HG02678 (cell line): Measurements from ENCODE around the gene BHLHE40.
A peak's percentile ranks its signal among the peaks of the same experiment; 100 is the strongest.
"Not testable (repeated sequence)": the region's sequence is repeated elsewhere in the genome, so short reads cannot be mapped to it uniquely, and the experiment has no call there.

Experiments used
- ATAC-seq: cut with Tn5 transposase; IDR thresholded peaks from one replicate; pipeline ENCODE4 v1.9.1; 2021; ENCODE audit warnings: mild to moderate bottlenecking, moderate library complexity; ENCODE audit not compliant: unreplicated experiment

The BHLHE40 gene

DNA sequence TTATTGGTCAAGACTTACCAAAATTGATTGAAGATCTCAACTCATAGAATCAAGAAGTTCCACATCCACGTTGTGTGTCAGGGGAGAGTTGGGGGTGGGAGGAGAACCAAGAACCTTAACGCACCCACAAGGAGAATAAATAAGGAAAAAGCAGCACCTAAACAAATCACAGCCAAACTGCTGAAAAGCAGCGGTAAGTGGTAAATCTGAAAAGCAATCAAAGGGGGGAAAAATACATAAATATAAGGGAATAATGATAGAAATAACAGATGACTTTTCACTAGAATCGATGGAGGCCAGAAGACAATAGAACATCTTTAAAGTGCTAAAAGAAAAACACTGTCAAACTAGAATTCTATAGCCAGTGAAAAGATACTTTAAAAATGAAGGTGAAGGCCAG is 20.1 kb upstream of the BHLHE40 start:
- ATAC-seq, result no peak

DNA sequence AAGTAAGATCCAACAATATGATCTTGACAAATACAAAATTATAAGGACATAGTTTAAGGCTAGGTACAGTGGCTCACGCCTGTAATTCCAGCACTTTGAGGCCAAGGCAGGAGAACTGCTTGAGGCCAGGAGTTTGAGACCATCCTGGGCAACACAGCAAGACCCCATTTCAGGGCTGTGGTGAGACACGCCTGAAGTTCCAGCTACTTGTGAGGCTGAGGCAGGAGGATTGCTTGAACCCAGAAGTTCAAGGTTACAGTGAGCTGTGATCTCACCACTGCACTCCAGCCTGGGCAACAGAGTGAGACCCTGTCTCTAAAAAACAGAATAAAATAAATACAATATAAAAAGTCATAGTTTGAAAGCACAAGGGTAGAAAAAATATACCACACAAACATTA is 17.4 kb upstream of the BHLHE40 start:
- ATAC-seq, result not testable (repeated sequence)

DNA sequence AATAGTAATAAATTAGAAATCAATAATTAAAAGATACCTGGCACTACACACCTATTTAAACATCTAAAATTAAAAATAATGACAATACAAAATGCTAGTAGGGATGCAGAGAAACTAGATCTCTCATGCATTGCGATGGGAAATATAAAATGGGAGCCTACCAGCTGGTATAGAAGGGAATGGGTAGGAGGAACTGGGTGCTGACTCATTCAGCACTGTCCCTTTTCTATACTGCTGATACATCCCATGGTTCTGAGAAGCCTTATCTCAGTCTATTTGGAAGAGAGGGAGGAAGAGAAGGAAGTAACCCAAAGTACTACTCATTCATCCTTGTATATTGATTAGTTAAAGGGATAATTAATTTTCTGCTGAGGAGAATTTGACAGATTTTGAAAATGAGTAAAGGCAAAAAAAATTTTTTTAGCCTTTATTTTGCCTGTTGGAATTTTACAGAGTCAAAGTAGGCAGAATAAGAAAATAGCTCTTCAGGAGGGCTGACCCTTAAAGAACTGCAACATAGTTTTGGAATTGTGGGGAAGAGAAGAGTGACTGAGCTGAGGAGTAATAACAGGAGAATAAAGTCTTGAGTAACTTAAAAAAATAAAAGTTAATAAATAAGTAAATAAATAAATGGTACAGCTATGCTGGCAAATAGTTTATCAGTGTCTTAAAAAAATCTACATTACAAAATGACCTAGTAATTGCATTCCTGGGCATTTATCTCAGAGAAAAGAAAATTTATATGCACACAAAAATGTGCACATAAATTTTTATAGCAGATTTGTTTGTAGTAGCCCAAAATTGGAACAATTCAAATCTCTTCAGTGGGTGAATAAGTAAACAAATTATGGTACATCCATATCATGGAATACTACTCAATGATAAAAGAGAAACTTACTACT is 15.3 kb upstream of the BHLHE40 start:
- no peak for ATAC-seq

DNA sequence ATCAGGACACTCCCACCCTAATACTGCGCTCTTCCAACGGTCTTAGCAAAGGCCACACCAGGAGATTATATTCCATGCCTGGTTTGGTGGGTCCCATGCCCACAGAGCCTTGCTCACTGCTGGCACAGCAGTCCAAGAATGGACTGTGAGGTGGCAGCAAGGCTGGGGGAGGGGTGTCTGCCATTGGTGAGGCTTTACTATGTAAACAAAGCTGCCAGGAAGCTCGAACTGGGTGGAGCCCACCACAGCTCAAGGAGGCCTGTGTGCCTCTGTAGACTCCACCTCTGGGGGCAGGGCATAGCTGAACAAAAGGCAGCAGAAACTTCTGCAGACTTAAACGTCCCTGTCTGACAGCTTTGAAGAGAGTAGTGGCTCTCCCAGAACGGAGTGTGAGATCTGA is 13.2 kb upstream of the BHLHE40 start:
- not testable (repeated sequence) for ATAC-seq

DNA sequence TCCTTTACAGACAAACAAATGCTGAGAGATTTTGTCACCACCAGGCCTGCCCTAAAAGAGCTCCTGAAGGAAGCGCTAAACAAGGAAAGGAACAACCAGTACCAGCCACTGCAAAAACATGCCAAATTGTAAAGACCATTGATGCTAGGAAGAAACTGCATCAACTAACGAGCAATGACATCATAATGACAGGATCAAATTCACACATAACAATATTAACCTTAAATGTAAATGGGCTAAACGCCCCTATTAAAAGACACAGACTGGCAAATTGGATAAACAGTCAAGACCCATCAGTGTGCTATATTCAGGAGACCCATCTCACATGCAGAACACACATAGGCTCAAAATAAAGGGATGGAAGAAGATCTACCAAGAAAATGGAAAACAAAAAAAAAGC is 11.6 kb upstream of the BHLHE40 start:
- not testable (repeated sequence) for ATAC-seq

DNA sequence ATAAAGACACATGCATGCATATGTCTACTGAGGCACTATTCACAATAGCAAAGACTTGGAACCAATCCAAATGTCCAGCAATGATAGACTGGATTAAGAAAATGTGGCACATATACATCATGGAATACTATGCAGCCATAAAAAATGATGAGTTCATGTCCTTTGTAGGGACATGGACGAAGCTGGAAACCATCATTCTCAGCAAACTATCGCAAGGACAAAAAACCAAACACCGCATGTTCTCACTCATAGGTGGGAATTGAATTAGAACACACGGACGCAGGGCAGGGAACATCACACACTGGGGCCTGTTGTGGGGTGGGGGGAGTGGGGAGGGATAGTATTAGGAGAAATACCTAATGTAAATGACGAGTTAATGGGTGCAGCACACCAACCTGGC is 7.8 kb upstream of the BHLHE40 start:
- ATAC-seq, result not testable (repeated sequence)

DNA sequence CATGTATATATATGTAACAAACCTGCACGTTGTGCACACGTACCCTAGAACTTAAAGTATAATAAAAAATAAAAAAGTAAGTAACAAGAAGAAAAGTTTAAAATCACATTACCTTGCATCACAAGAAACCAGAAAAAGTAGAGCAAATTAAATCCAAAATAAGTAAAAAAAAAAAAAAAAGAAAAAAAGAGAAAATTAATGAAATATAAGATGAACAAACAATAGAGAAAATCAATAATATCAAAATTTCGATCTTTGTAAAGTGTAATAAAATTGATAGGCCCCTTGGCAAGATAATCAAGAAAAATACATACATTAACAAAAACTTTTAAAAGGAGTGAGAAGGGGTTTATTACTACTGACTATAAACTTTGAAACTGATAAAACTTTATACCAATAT is 7.4 kb upstream of the BHLHE40 start:
- ATAC-seq, result no peak

DNA sequence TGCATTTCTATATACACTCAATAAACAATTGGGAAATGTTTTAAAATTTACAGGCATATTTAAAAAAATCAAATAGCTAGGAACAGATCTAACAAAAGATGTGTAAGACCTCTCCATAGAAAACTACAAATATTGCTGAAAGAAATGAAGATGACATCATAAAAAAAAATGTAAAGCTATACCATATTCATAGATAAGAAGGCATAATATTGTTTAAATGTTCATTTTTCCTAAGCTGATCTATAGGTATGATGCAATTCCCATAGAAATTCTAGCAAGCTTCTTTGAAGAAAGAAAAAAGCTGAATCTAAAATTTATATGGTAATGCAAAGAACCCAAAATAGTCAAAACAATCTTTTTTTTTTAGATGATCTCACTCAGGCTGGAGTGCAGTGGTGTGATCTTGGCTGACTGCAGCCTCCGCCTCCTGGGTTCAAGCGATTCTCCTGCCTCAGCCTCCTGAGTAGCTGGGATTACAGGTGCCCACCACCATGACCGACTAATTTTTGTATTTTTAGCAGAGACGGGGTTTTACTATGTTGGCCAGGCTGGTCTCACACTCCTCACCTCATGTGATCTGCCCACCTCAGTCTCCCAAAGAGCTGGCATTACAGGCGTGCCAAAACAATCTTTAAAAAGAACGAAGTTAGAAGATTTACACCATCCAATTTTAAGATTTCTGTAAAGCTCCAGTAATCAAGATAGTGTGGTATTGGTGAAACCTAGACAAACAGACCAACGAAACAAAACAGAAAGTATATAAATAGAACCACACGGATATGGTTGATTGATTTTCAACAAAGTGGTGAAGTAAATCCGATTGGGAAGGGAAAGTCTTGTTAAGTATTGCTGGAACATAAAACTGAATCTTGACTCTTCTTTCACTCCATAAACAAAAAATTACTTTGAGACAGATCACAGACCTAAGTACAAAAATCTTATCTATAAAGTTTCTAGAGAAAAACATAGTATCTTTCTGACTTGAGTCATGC is 6.3 kb upstream of the BHLHE40 start:
- no peak for ATAC-seq

DNA sequence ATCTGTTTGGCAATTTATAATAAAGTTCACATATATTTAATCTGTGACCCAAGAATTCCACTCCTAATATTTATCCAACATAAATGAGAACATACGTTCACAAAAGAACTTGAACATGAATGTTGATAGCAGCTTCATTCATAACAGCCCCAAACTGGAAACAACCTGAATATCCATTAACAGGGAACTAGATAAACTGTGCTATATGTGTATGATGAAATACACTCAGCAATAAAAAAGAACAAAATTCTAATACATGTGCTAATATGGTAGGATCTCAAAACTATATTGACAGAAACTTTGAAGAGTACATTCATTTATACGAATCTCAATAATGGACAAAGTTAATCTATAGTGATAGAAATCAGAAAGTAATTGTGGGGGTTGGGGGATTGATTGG is 5.1 kb upstream of the BHLHE40 start:
- no peak for ATAC-seq

DNA sequence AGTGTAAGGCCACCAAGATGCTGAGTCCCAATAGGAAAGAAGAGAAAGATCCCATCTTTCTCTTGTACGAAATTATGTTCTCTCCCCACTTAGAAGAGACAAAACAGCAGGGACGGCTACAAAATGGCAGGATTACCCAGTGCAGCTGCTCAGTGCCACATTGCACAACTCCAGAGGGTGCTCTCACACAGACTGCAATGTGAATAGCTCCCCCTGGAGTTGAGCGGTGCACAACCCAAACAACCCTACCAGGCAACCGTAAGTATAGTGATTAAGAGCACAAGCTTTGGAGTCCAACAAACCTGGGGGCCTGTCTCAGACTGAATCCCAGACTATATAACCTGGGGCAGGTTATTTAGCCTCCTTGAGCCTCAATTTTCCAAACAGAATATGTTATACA is 3.1 kb upstream of the BHLHE40 start:
- ATAC-seq, result no peak

DNA sequence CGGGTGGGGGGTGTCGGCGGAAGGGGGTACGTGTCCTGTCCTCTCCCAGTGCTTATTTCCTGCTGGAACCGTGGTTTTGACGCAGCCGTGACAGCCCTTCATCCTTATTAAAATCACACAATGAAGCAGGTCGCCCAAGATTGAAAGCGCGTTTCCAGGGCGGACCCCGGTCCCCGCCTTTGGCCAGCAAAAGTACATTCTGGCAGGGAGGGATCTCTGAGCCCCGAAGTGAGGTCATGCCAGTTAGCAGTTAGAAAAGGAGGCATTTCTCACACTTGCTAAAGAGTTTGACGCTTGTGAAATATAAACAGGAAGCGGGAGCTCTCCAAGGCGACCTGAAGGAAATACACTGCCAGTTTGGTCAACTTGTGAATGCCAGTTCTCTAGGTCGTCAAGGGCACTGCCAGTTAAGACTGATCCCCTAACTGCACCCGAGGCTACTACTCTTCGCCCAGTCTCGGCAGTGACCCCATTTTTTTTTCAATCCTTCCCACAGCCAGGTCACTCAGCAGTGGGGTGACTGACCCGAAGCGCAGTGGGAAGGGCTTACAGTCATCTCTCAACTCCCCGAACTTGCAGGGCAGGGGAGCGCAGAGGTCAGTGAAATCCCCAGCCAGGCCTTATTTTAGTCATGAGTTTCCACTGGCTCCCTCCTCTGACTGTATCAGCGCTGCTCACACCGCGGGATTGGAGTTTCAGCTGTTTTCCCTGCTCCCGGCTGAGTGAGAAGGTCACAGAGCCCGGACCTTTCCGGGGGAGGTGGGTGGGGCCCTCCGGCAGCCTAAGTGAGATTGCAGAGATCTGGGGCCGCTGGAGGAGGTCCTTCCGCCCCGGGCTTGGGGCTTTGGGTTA is 2.0 kb upstream of the BHLHE40 start:
- peak; percentile 35 for ATAC-seq

DNA sequence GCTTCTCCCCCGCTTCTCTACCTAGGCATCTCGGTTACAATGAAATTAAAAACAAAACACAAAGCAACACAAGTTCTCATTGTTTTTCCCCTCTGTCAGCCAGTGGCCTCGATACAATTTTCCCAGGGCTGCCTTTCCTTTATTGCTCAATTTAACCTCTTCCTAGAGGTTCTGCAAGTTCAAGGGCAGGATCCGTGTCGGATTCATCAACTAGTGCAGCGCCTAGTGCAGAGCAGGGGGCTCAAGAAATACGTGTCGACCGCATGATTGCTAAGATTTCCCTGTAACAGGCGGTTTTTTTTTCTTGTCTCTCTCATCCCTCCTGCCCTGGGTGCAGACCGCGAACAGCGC is 1.4 kb upstream of the BHLHE40 start:
- ATAC-seq, result no peak

DNA sequence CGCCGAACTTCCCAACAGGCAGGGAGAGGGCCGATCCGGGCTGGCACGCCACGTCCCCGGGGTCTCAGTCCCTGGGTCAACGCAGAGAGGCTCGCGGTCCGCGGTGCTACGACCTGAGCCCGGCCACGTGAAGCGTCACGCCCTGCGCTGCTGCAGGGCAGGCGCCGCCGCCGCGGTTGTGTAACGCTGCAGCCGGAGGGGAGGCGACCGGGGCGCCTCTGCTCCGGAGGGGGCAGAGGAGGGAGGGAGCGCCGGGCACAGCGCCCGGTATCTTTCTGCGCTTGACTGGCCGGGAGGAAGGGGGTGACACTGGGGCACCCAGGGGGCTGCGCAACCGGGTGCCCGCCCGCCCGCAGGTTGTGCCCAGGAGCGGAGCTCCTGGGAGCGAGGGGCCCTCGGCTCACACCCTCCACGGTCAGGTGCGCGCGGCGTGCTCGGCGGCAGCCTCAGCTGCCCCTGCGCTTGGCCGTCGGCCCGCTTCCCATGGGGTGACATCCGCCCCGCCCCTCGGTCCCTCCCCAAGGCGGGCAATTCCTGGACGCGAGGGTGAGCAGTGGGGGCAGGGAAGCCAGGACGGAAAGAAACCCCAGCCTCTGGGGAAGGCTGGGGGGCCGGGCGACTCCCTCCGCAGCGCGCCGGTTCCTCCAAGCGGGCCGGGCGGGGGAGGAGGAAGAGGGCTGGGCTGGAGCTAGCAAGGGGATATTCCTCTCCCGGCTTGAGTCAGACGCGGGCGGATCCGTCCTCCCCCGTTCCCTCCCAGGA is 852 bp upstream of the BHLHE40 start:
- ATAC-seq, result peak; percentile 39

DNA sequence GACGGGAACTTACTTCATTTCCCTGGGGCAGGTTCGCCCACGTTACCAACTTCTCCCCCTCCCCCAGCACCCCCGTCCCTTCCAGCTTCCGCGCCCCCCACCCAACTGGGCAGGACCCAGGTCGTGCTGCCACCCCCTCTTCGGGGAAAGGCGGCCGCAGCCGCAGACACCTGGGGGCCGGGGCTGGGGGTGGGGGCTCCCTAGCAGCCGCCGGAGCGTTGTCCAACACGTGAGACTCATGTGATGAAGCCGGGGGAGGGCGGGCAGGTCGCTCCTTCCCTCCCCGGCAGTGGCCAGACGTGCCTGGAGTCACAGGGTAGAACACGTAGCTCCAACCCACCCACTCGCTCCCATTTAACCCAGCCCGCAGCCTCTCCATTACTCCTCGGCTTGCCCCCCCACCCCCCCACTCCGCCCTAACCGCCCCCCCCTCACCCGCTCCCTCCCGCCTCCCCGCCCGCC is 240 bp upstream of the BHLHE40 start:
- peak; percentile 47 for ATAC-seq

DNA sequence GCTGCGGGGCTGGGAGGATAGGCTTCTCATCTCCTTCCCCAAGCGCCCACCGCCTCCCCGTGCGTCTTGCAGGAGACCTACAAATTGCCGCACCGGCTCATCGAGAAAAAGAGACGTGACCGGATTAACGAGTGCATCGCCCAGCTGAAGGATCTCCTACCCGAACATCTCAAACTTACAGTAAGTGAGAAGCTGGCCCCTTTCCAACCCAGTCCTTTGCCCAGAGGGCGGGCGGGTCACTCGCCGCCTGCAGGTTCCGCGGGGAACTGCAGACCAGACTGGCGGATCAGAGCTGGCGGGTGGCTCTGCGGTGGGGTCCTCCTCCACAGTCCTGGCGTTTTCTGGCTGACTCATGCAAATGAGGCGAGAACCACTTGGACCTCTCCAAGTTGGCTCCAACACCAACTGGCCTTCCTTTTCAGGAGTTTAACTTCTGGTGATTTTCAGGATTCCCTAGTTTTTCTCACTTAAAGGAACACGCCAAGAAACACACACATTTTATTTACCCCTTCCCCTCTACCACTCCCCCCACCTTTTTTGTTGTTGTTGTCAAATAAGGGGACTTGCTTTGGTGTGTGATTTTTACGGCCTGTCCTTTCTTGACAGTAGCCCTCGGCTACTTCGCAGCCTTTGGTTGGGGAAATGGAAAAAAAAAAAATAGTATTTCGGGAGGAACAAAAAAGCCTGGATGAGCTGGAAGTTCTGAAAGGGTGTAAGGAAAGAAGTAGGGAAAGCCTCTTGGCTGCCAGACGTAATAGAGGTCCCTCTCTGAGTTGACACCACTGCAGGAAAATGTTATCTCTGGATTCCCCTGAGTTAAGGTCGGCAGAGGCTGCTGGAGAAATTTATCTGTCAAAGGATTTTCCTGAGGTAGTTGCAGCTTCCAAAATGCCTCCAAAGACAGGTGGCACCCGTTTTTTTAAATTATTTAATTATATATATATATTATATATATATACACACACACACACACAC is 1.3 kb downstream of the BHLHE40 start:
- ATAC-seq, result peak; percentile 13

DNA sequence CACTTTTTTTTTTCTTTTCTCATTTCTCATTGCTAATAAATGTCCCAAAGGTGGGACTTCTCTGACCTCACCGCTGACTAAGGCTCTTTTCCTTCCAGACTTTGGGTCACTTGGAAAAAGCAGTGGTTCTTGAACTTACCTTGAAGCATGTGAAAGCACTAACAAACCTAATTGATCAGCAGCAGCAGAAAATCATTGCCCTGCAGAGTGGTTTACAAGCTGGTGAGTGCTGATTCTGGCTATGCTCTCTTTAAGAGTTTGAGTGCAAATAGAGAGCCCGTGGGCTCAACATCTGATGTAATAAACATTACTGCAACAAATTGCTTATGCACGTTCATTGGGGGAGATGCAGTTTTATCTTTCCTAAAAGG is 2.0 kb downstream of the BHLHE40 start:
- no peak for ATAC-seq

DNA sequence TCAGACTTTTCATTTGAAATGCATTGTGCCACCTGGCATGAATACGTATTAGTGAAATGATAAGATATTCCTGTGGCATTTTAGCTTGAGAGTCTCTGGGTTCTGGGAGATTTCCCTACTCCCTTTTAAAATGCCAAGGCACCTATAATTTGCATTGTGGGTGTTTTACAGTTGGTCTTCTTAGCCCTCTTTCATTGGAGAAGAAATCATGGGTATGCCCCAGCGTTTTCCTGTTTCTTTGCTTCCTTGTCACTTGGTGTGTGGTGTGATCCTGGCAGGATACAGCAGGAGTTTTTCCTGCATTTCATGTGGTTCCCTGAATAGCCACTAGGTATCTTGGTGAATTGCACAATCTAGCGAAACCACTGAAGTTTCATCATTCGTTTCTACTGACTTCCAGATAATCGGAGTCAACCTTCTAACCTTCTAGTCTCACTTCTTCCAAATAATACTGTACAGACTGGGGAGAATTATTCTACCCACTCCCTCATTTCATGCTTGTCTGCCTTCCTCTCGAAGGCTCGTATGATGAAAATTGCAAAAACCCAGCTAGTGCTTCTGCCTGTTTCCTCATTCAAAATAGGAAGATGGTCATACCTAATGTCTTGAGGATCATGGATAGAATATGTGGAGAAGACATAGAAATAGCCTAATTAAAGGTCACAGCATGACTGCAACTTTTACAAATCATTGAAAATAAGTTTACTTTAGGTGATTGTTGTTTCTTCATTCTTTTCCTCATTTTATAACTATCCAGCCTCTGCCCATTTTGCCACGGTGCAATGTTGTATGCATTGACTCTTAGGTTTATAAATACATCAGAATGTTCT is 2.6 kb downstream of the BHLHE40 start:
- no peak for ATAC-seq
